ENCODE results near the gene CD320.
"Not testable (repeated sequence)": the region's sequence is repeated elsewhere in the genome, so short reads cannot be mapped to it uniquely, and the experiment has no call there.

CD320 gene

GRCh38 chr19:8310342-8311055 is 2.3 kb upstream of the CD320 start:
- no peak for DNase-seq (ENCODE audit: low read depth, low spot score)

GRCh38 chr19:8308891-8309291 is 733 bp upstream of the CD320 start:
- no peak for DNase-seq (ENCODE audit: low read depth, low spot score)

GRCh38 chr19:8307400-8307964 is 676 bp downstream of the CD320 start:
- no peak for DNase-seq (ENCODE audit: low read depth, low spot score)

- no peak for DNase-seq (ENCODE audit: low read depth, low spot score)
Observed at GRCh38 chr19:8306235-8307054, 1.7 kb downstream of the CD320 start.

- DNase-seq (ENCODE audit: low read depth, low spot score), result no peak
Observed at GRCh38 chr19:8305798-8306197, 2.4 kb downstream of the CD320 start.

- DNase-seq (ENCODE audit: low read depth, low spot score), result no peak
Observed at GRCh38 chr19:8304841-8305621, 3.1 kb downstream of the CD320 start.

GRCh38 chr19:8302734-8303133 is 5.4 kb downstream of the CD320 start:
- DNase-seq (ENCODE audit: low read depth, low spot score), result no peak

- DNase-seq (ENCODE audit: low read depth, low spot score), result no peak
Observed at GRCh38 chr19:8302357-8302691, 5.8 kb downstream of the CD320 start.

GRCh38 chr19:8291337-8291736 is 16.8 kb downstream of the CD320 start:
- DNase-seq (ENCODE audit: low read depth, low spot score), result not testable (repeated sequence)

GRCh38 chr19:8276508-8276907 is 31.6 kb downstream of the CD320 start:
- not testable (repeated sequence) for DNase-seq (ENCODE audit: low read depth, low spot score)

GRCh38 chr19:8269724-8270123 is 38.4 kb downstream of the CD320 start:
- DNase-seq (ENCODE audit: low read depth, low spot score), result no peak

GRCh38 chr19:8265872-8266271 is 42.3 kb downstream of the CD320 start:
- DNase-seq (ENCODE audit: low read depth, low spot score), result no peak

GRCh38 chr19:8264248-8264647 is 43.9 kb downstream of the CD320 start:
- not testable (repeated sequence) for DNase-seq (ENCODE audit: low read depth, low spot score)

- no peak for DNase-seq (ENCODE audit: low read depth, low spot score)
Observed at GRCh38 chr19:8262431-8262830, 45.7 kb downstream of the CD320 start.

GRCh38 chr19:8261881-8262280 is 46.3 kb downstream of the CD320 start:
- no peak for DNase-seq (ENCODE audit: low read depth, low spot score)

GRCh38 chr19:8261347-8261746 is 46.8 kb downstream of the CD320 start:
- DNase-seq (ENCODE audit: low read depth, low spot score), result no peak

GRCh38 chr19:8259922-8260247 is 48.3 kb downstream of the CD320 start:
- no peak for DNase-seq (ENCODE audit: low read depth, low spot score)

- no peak for DNase-seq (ENCODE audit: low read depth, low spot score)
Observed at GRCh38 chr19:8259142-8259921, 48.8 kb downstream of the CD320 start.

GRCh38 chr19:8257052-8257443 is 51.1 kb downstream of the CD320 start:
- DNase-seq (ENCODE audit: low read depth, low spot score), result no peak

GRCh38 chr19:8256276-8257051 is 51.7 kb downstream of the CD320 start:
- DNase-seq (ENCODE audit: low read depth, low spot score), result no peak

Data from smooth muscle cell of the brain vasculature (primary cell).